DND-41 (cell line): ENCODE measurements around the gene PBOV1.

Experiments
- ATAC-seq: fragments of 200-7000 bp; cut with Tn5 transposase; 3 replicates; pipeline ENCODE4 v1.9.1; 2021; ENCODE audit warnings: low read depth; ENCODE audit not compliant: insufficient read depth
- DNase-seq: peaks from one replicate; pipeline ENCODE4 v3.0.0-alpha.2; 2020
- H2AFZ ChIP-seq: 2 replicates; pipeline ENCODE4 v1.6.0; 2012; ENCODE audit warnings: low read depth, low read length
- H3K27ac ChIP-seq: 2 replicates; pipeline ENCODE4 v1.5.1; 2012; ENCODE audit warnings: low read length, inconsistent platforms
- H3K27me3 ChIP-seq: fragments of 200-600 bp; sonication (generic); 2 replicates; pipeline ENCODE4 v1.6.0; 2012; ENCODE audit warnings: low read length, mild to moderate bottlenecking, inconsistent platforms; ENCODE audit not compliant: insufficient read depth, poor library complexity
- H3K36me3 ChIP-seq: 2 replicates; pipeline ENCODE4 v1.5.1; 2012; ENCODE audit warnings: low read length, inconsistent platforms; ENCODE audit not compliant: insufficient read depth
- H3K4me1 ChIP-seq: 2 replicates; pipeline ENCODE4 v1.5.1; 2012; ENCODE audit warnings: mild to moderate bottlenecking, low read length; ENCODE audit not compliant: insufficient read depth
- H3K4me2 ChIP-seq: 2 replicates; pipeline ENCODE4 v1.6.0; 2012; ENCODE audit warnings: mild to moderate bottlenecking, moderate library complexity, low read length, inconsistent platforms; ENCODE audit not compliant: insufficient read depth
- H3K4me3 ChIP-seq, 2 experiments: fragments of 200-600 bp in 1 of 2; shearing (Covaris generic) in 1 of 2; 2 replicates each; pipeline ENCODE4 v1.5.1; 2012 to 2016; ENCODE audit warnings: inconsistent platforms in 2 of 2, low read length in 2 of 2, mild to moderate bottlenecking in 2 of 2, low read depth in 1 of 2, moderate library complexity in 1 of 2
- H3K79me2 ChIP-seq: 2 replicates; pipeline ENCODE4 v1.6.0; 2012; ENCODE audit warnings: low read length, inconsistent platforms; ENCODE audit not compliant: insufficient read depth
- H3K9ac ChIP-seq: 2 replicates; pipeline ENCODE4 v1.6.0; 2012; ENCODE audit warnings: low read depth, mild to moderate bottlenecking, inconsistent platforms, low read length, moderate library complexity
- H3K9me3 ChIP-seq: 2 replicates; pipeline ENCODE4 v1.5.1; 2012; ENCODE audit warnings: low read length, moderate library complexity, mild to moderate bottlenecking, inconsistent platforms; ENCODE audit not compliant: insufficient read depth, severe bottlenecking
- H4K20me1 ChIP-seq: 2 replicates; pipeline ENCODE4 v1.6.0; 2012; ENCODE audit warnings: low read length; ENCODE audit not compliant: insufficient read depth
- EZH2 ChIP-seq: IDR thresholded peaks from 3 replicates; pipeline ENCODE4 v1.6.1; 2012; ENCODE audit warnings: borderline replicate concordance, low read depth, mild to moderate bottlenecking, moderate library complexity, low read length, inconsistent platforms; ENCODE audit not compliant: severe bottlenecking
- TF ChIP-seq, protein P1 (sequence below): IDR thresholded peaks from 2 replicates; pipeline ENCODE4 v1.5.1; 2012; ENCODE audit warnings: borderline replicate concordance, low read length, moderate library complexity, mild to moderate bottlenecking; ENCODE audit not compliant: poor library complexity, severe bottlenecking; ENCODE audit errors: extremely low read depth

The PBOV1 gene

DNA sequence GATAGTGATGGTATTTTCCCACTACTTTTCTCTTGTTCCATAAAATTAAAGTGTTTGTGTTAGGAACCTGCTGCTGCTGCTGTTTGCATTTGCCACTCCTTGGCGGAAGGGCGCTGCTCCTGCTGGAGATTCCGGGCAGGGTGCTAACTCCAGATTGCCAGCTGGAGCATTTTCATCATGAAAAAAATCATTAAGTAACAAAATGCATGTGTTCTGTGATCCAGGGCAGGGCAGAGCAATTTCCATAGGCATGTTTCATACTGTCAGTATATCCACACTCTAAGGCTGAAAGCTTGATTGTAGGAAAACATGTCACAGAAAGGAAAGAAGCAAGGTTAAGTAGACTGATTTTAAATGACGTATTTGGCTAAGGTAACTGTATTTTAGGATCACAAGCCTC is 24.0 kb downstream of the PBOV1 start:
- Histone ChIP-seq H3K27ac (no peak overlapping the region), H3K4me3 (no peak overlapping the region), H3K9me3 (no peaks in the 10 kb centered on the region), H3K27me3 (no peaks in the 10 kb centered on the region), H4K20me1 (no peaks in the 10 kb centered on the region), H3K4me2 (no peak overlapping the region), H3K79me2 (no peaks in the 10 kb centered on the region), H2AFZ (no peak overlapping the region), H3K4me1 (no peaks in the 10 kb centered on the region), H3K36me3 (no peaks in the 10 kb centered on the region), H3K9ac (no peak overlapping the region)
- no peak for DNase-seq
- no peak for ATAC-seq
- TF ChIP-seq, protein P1, sequence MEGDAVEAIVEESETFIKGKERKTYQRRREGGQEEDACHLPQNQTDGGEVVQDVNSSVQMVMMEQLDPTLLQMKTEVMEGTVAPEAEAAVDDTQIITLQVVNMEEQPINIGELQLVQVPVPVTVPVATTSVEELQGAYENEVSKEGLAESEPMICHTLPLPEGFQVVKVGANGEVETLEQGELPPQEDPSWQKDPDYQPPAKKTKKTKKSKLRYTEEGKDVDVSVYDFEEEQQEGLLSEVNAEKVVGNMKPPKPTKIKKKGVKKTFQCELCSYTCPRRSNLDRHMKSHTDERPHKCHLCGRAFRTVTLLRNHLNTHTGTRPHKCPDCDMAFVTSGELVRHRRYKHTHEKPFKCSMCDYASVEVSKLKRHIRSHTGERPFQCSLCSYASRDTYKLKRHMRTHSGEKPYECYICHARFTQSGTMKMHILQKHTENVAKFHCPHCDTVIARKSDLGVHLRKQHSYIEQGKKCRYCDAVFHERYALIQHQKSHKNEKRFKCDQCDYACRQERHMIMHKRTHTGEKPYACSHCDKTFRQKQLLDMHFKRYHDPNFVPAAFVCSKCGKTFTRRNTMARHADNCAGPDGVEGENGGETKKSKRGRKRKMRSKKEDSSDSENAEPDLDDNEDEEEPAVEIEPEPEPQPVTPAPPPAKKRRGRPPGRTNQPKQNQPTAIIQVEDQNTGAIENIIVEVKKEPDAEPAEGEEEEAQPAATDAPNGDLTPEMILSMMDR, result no peak
- TF ChIP-seq EZH2, result no peak

DNA sequence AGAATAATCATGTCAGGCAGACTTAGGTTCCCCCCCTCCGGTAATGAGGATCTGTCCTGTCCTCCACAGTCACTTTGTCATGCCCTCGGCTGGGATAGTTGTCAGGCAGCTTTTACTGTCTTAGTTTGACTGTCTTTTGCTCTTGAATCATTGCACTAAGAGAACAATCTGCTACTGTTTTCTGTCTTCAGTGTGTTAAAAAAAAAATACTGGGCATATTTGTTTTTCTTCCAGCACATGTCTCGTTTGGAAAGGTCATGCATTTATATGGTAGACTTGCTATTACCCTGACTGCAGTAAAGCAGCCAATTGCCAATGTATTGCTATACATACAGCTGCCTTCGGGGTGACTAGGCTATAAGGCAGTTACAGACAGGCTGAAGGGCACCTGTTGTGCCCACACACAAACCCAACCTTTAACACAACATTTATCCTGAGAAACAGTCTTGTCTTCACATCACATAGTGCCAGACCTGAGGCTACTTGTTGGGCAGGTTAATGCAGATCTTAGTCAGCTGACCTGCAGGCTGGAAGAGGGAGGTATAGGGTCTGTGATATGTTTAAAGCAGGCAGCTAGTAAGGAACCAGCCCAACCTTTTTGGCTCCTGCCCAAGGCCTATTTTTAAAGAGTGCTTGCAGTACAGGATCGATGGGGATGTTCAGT is 29.9 kb downstream of the PBOV1 start:
- Histone ChIP-seq H3K27ac (no peak overlapping the region), H3K79me2 (no peaks in the 10 kb centered on the region), H4K20me1 (no peaks in the 10 kb centered on the region), H3K4me1 (no peaks in the 10 kb centered on the region), H3K9ac (no peak overlapping the region), H3K9me3 (no peaks in the 10 kb centered on the region), H3K27me3 (peaks cover 7% of the 10 kb centered on the region), H3K4me2 (no peak overlapping the region), H2AFZ (no peak overlapping the region), H3K36me3 (no peaks in the 10 kb centered on the region), H3K4me3 (no peak overlapping the region)
- DNase-seq (no peak), ATAC-seq (no peak)
- no peak for TF ChIP-seq EZH2
- TF ChIP-seq, protein P1, result no peak

DNA sequence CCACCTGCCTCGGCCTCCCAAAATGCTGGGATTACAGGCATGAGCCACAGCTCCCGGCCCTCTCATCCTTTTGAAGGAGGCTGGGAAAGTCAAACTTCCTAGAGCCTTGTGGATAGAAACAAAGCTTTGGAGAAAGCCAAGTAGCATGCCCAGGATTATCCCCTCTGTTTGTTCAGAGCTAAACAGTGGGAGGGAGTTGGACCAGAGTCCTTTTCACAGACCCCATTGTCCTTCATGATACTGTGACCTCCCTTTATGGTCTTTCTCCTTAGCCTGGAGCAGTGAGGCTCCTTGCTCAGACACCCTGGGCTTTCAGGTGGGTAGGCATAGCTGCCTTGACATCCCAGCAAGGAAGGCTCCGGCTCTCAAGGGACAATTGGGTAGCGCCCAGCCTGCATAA is 31.1 kb downstream of the PBOV1 start:
- no peak for DNase-seq
- peaks cover 7% of the 10 kb centered on the region for H3K27me3 ChIP-seq

More for the DNA sequence above, 31.1 kb downstream of the PBOV1 start:
- no peak for ATAC-seq
- H3K4me3 ChIP-seq, result no peak overlapping the region
- H3K27ac ChIP-seq, result no peak overlapping the region
- H2AFZ ChIP-seq, result no peak overlapping the region
- no peaks in the 10 kb centered on the region for H3K36me3 ChIP-seq
- H3K9me3 ChIP-seq, result no peaks in the 10 kb centered on the region
- no peak overlapping the region for H3K9ac ChIP-seq
- no peak overlapping the region for H3K4me2 ChIP-seq
- no peaks in the 10 kb centered on the region for H4K20me1 ChIP-seq
- H3K4me1 ChIP-seq, result no peaks in the 10 kb centered on the region
- H3K79me2 ChIP-seq, result no peaks in the 10 kb centered on the region
- no peak for TF ChIP-seq EZH2
- TF ChIP-seq, protein P1, result no peak
